ENCODE results near the gene SLC9A6.
A peak's percentile ranks its signal among the peaks of the same experiment; 100 is the strongest.

The SLC9A6 gene

GRCh38 chrX:135985973-135986310 is 707 bp downstream of the SLC9A6 start:
- H3K4me3 ChIP-seq (ENCODE audit: low read depth, low read length): peak overlapping the region; percentile 78
- TF ChIP-seq, protein P1, sequence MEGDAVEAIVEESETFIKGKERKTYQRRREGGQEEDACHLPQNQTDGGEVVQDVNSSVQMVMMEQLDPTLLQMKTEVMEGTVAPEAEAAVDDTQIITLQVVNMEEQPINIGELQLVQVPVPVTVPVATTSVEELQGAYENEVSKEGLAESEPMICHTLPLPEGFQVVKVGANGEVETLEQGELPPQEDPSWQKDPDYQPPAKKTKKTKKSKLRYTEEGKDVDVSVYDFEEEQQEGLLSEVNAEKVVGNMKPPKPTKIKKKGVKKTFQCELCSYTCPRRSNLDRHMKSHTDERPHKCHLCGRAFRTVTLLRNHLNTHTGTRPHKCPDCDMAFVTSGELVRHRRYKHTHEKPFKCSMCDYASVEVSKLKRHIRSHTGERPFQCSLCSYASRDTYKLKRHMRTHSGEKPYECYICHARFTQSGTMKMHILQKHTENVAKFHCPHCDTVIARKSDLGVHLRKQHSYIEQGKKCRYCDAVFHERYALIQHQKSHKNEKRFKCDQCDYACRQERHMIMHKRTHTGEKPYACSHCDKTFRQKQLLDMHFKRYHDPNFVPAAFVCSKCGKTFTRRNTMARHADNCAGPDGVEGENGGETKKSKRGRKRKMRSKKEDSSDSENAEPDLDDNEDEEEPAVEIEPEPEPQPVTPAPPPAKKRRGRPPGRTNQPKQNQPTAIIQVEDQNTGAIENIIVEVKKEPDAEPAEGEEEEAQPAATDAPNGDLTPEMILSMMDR (IDR thresholded peaks at IDR 0.05; ENCODE audit: borderline replicate concordance, insufficient read depth, low read depth, low read length): no peak

DNA sequence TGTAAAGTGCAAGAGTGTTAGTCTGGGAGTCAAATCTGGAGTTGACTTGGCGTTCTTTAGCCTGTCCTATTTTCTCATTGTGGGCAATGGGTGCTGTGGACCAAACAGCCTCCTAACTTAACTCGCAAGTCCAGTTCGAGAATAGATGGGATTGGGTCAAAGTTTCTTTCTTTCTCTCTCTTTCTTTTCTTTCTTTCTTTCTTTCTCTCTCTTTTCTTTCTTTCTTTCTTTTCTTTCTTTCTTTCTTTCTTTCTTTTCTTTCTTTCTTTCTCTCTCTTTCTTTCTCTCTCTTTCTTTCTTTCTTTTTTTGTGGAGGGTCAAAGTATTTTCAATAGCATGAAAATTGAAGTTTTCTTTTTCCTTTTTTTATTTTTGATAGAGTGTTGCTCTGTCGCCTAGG is 3.0 kb downstream of the SLC9A6 start:
- TF ChIP-seq, protein P1 (IDR thresholded peaks at IDR 0.05; ENCODE audit: borderline replicate concordance, insufficient read depth, low read depth, low read length): no peak

DNA sequence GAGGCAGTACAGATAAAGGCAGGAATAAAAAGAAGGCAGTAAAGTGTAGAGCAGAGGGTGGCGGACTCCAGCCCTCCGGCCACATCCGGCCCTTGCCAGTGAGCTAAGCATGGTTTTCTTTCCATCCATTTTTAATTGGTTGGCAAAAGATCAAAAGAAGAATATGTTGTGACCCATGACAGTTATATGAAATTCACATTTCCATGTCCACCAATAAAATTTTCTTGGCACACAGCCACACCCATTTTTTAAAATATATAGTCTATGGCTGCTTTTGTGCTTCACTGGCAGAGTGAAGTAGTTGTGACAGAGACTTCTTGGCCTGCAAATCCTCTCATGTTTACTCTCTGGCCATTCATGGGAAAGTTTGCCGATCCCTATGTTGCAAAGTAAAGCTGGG is 29.8 kb downstream of the SLC9A6 start:
- TF ChIP-seq, protein P1 (IDR thresholded peaks at IDR 0.05; ENCODE audit: borderline replicate concordance, insufficient read depth, low read depth, low read length): no peak
- no peak overlapping the region for H3K4me3 ChIP-seq (ENCODE audit: low read depth, low read length)

More for the DNA sequence above, 3.0 kb downstream of the SLC9A6 start:
- H3K4me3 ChIP-seq (ENCODE audit: low read depth, low read length): no peak overlapping the region

GRCh38 chrX:136016881-136017280 is 31.6 kb downstream of the SLC9A6 start:
- TF ChIP-seq, protein P1 (IDR thresholded peaks at IDR 0.05; ENCODE audit: borderline replicate concordance, insufficient read depth, low read depth, low read length): no peak

DNA sequence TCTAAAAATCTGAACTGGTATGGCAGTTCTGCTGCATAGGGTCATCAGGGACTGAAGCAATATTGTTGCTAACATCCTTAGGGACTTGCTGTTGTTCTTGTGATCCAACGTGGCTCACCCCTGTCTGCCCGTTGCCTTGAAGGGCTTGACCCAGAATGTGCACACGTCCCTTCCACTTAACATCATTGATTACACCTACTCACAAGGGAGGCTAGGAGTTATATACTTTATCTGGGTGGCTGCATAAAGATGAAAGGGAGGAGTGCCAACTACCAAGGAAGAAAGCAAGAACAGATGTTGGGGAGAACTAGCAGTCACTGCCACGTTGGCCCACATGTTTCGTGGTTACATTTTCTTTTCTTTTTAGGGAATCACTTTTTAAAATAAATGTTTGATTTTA is 34.0 kb downstream of the SLC9A6 start:
- TF ChIP-seq, protein P1 (IDR thresholded peaks at IDR 0.05; ENCODE audit: borderline replicate concordance, insufficient read depth, low read depth, low read length): no peak
- H3K4me3 ChIP-seq (ENCODE audit: low read depth, low read length): no peak overlapping the region

More at GRCh38 chrX:136016881-136017280, 31.6 kb downstream of the SLC9A6 start:
- no peak overlapping the region for H3K4me3 ChIP-seq (ENCODE audit: low read depth, low read length)

DNA sequence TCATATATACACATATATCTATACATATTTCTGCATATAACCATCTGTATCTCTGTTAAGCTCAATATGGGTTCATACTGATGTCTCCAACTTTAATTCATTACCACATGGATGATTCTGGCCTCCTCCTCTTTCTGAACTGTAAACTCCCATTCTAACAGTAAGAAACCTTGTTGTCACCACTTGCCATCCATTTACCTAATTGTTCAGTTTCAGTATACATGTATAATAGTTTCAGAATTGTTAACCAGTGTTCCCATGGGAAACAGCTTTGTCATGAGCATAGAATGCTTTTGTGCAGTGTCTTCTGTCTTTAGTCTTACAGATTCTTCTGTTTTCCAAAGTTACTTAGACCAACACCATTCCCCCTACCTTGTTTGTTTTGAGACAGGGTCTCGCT is 35.9 kb downstream of the SLC9A6 start:
- H3K4me3 ChIP-seq (ENCODE audit: low read depth, low read length): no peak overlapping the region
- TF ChIP-seq, protein P1 (IDR thresholded peaks at IDR 0.05; ENCODE audit: borderline replicate concordance, insufficient read depth, low read depth, low read length): no peak

DNA sequence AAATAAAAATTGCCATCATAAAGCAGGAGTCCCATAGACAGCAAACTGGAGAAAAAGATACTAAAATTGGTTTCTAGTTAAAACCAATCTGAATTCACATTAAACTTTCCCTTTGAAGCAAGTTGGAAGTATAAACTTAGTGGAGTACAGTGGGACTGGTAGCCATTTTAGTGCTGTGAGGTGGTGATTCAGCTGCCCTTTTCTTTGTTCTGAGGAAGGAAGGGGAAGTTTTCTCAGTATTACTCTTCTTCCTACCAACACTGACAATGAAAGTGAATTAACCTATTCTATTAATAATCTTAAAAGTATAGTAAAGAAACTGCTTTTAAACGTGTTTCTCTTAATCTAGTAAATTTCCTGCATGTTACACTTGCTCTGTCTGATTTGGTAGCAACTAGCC is 36.7 kb downstream of the SLC9A6 start:
- TF ChIP-seq, protein P1 (IDR thresholded peaks at IDR 0.05; ENCODE audit: borderline replicate concordance, insufficient read depth, low read depth, low read length): no peak

More for the DNA sequence above, 36.7 kb downstream of the SLC9A6 start:
- H3K4me3 ChIP-seq (ENCODE audit: low read depth, low read length): no peak overlapping the region

All from GM12875 (cell line).